Hypothalamus (tissue), 51 donors: ENCODE data around the gene TET3.
A peak's percentile ranks its signal among the peaks of the same experiment; 100 is the strongest.

Experiments
- DNase-seq, 51 donors: peaks; one replicate each; lab custom pipeline; 2025; lab: John Stamatoyannopoulos, UW

TET3 gene

GRCh38 chr2:74002505-74003421 lies 18.1 kb downstream of the TET3 start:
- peak in 48 of 51 donors; percentile 42 to 96 (median 82) for DNase-seq

GRCh38 chr2:74003494-74004211 lies 18.9 kb downstream of the TET3 start:
- peak in 13 of 51 donors; percentile 37 to 80 (median 50) for DNase-seq

- peak in 5 of 51 donors; percentile 18 to 41 (median 31) for DNase-seq
These were observed 19.8 kb downstream of the TET3 start for GRCh38 chr2:74004212-74005182.

GRCh38 chr2:74005786-74006185 lies 21.1 kb downstream of the TET3 start:
- peak in 1 of 51 donors; percentile 43 for DNase-seq

- peak in 17 of 51 donors; percentile 25 to 56 (median 43) for DNase-seq
These were observed 21.7 kb downstream of the TET3 start for GRCh38 chr2:74006459-74006858.

GRCh38 chr2:74007121-74007520 lies 22.4 kb downstream of the TET3 start:
- DNase-seq, result no peak

- DNase-seq, result no peak
These were observed 23.0 kb downstream of the TET3 start for GRCh38 chr2:74007711-74008110.

GRCh38 chr2:74008761-74009395 lies 24.2 kb downstream of the TET3 start:
- no peak for DNase-seq

- DNase-seq, result no peak
These were observed 24.9 kb downstream of the TET3 start for GRCh38 chr2:74009577-74009976.

GRCh38 chr2:74010087-74010541 lies 25.4 kb downstream of the TET3 start:
- peak in 2 of 51 donors; percentile 21 to 38 for DNase-seq

GRCh38 chr2:74011246-74011645 lies 26.5 kb downstream of the TET3 start:
- DNase-seq, result no peak

- DNase-seq, result no peak
These were observed 30.1 kb downstream of the TET3 start for GRCh38 chr2:74014813-74015212.

GRCh38 chr2:74017223-74017622 lies 32.5 kb downstream of the TET3 start:
- no peak for DNase-seq

- DNase-seq, result no peak
These were observed 34.8 kb downstream of the TET3 start for GRCh38 chr2:74019516-74019915.

- peak in 17 of 51 donors; percentile 19 to 47 (median 35) for DNase-seq
These were observed 36.1 kb downstream of the TET3 start for GRCh38 chr2:74020702-74021406.

- no peak for DNase-seq
These were observed 36.7 kb downstream of the TET3 start for GRCh38 chr2:74021407-74021755.

- DNase-seq, result no peak
These were observed 39.5 kb downstream of the TET3 start for GRCh38 chr2:74024216-74024615.

- no peak for DNase-seq
These were observed 41.4 kb downstream of the TET3 start for GRCh38 chr2:74025971-74026612.
